ENCODE data around the gene TNFRSF14.
A peak's percentile ranks its signal among the peaks of the same experiment; 100 is the strongest.
"Not testable (repeated sequence)": the region's sequence is repeated elsewhere in the genome, so short reads cannot be mapped to it uniquely, and the experiment has no call there.

The TNFRSF14 gene

GRCh38 chr1:2554621-2555387 lies 1.4 kb upstream of the TNFRSF14 start:
- DNase-seq: peak; percentile 46 to 53

DNA sequence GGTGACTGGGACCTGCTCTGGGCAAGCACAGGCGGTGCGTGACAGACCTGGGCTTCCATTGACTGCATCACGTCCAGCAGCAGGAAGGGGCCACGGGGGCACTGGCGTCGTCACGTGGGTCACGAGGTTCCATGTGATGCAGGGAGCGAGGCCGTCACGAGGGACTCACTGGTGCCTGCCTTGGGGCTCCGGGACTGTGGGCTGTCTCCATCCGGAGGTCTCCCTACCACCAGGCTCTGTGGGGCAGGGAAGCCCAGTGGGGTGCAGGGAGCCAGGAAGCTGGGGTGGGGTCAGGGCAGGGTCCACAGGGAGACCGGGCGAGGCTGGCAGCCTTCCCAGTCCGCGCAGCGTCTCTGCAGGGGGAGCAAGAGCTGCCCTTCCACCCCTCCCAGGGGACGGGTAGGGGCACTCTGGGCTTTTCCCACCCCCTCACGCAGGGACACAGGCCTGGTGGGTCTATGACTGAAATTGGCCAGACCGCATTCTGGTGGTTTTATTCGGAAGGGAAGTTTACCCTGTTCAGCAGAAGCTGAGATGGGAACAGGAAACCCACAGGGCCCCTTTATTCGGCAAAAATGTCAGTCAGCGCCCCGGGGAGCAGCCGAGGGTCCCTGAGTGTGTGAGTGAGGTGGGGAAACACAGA lies 416 bp upstream of the TNFRSF14 start:
- DNase-seq: peak; percentile 63 to 64

GRCh38 chr1:2556678-2557481 lies 709 bp downstream of the TNFRSF14 start:
- DNase-seq: peak; percentile 17 to 31

DNA sequence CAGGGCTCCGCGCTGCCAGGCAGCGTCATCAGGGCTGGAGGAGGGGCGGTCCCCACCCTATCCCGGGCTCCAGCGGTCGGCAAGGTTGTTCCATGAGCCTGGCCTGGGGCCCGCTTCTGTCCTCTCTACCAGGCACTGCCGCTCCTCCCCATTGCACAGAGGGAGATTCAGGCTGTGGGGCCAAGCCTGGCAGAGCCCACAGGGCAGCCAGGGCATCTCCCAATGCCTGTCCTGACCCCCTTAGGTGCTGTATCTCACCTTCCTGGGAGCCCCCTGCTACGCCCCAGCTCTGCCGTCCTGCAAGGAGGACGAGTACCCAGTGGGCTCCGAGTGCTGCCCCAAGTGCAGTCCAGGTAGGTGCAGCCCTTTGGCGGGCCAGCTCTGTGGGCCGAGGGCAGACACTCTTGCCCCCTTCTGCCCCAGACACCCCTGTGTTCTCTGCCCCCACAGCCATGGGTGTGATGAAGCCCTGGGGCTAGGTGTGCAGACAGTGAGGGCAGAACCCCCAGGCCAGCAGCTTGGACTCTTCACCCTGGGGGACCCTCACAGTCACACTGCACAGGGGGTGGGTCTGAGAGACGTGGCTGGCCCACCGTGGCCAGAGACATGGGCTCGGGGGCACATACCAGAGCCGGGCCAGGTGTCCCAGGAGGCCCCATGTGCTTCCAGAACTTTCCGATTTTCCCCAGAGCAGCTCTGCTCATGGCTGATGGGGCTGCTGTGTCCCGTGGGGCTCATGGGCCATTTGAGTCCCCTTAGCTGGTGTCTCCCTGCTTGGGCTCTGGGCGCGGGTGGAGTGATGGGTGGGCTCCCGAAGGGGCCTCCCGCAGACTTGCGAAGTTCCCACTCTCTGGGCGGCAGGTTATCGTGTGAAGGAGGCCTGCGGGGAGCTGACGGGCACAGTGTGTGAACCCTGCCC lies 1.6 kb downstream of the TNFRSF14 start:
- DNase-seq: no peak

DNA sequence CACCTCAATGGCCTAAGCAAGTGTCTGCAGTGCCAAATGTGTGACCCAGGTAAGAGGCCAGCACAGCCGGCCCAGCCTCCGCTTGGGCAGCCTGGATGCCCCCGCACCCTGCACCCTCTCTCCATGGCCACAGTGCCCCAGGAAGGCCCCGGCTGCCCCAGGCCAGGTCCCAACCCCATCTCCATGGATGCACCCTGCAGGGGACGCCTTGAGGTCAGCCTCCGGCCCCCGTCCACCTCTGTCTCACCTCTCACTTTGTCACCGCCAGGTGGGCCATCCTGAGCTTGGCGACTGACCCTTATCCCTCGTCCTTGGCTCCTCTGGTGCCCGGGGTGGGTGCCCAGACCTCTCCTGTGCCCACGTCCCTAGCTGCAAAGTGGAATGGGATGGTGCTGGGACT lies 2.2 kb downstream of the TNFRSF14 start:
- no peak for DNase-seq

DNA sequence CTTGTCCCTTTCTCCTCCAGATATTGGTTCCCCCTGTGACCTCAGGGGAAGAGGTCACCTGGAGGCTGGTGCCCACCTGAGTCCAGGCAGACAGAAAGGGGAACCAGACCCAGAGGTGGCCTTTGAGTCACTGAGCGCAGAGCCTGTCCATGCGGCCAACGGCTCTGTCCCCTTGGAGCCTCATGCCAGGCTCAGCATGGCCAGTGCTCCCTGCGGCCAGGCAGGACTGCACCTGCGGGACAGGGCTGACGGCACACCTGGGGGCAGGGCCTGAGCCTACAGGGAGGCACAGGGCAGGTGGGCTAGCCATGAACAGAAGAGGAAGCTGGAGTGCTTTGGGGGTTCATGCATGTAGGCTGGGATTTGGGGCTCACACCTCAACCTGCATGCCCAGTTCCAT lies 2.7 kb downstream of the TNFRSF14 start:
- no peak for DNase-seq

DNA sequence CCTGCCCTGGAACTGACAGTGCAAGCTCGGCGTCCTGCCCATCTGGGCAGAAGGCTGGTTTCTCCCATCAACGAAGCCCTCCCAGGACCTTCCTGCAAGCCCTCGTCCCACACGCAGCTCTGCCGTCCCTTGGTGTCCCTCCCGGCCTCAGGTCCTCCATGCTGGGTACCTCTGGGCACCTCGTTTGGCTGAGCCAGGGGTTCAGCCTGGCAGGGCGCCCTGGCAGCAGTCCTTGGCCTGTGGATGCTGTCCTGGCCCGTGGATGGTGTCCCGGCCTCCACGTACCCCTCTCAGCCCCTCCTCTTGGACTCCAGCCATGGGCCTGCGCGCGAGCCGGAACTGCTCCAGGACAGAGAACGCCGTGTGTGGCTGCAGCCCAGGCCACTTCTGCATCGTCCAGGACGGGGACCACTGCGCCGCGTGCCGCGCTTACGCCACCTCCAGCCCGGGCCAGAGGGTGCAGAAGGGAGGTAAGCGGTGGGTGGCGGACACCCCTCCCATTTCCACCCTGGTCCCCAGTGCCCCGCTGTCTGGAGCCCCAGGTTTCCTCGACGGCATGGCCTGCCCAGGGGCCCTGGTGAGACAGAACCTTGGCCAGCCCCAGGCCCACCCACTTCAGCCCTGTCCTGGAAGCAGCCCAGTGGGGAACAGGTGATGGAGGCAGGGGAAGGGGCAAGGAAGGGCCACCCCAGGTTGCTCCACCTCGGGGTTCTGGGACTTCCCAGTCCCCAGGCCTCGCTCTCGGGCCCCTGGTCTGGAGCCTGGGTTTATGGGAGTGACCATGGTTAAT lies 3.5 kb downstream of the TNFRSF14 start:
- DNase-seq: no peak

DNA sequence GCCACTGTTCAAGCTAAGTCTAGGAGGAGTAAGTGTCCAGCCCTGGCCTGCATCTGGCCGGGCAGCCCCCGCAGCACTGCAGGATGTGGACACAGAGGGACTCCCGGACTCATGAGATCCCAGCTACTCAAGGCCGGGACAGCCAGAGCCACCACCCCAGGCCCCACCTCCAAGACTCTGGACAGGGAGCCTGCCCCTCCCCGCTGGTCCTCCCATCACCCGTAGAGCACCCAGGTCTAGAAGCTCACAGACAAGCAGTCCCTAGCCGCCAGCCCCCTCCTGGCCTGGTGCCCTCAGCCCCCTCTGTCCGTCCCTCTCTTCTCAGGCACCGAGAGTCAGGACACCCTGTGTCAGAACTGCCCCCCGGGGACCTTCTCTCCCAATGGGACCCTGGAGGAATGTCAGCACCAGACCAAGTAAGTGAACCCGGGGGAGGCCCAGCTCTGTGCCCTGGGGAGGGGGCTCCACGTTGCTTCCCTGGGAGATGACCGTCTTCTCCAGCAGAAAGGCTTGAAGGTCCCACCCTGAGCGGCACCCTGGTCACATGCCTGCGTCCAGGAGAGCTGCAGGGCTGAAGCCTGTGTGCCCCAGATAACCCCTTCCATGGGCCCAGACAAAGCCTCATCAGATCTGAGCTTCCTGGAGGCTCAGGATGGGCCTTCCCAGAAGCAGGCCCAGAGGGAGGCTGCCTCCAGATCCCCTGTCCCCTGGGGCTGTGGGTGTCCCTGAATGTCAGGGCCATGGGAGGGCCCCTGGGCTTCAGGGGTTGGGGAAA lies 4.3 kb downstream of the TNFRSF14 start:
- no peak for DNase-seq

DNA sequence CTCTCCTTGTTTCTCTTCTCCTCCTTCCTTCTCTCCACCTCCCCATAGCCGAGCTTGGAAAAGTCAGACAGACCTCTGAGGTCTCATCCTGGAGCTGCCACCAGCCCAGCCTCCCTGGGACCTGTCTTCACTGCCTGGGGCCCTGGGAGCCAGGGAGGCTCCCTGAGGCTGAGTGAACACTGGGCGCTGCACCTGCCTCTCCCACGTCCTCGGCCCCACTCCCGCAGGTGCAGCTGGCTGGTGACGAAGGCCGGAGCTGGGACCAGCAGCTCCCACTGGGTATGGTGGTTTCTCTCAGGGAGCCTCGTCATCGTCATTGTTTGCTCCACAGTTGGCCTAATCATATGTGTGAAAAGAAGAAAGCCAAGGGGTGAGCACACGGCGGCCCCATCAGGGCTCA lies 5.3 kb downstream of the TNFRSF14 start:
- DNase-seq: no peak

DNA sequence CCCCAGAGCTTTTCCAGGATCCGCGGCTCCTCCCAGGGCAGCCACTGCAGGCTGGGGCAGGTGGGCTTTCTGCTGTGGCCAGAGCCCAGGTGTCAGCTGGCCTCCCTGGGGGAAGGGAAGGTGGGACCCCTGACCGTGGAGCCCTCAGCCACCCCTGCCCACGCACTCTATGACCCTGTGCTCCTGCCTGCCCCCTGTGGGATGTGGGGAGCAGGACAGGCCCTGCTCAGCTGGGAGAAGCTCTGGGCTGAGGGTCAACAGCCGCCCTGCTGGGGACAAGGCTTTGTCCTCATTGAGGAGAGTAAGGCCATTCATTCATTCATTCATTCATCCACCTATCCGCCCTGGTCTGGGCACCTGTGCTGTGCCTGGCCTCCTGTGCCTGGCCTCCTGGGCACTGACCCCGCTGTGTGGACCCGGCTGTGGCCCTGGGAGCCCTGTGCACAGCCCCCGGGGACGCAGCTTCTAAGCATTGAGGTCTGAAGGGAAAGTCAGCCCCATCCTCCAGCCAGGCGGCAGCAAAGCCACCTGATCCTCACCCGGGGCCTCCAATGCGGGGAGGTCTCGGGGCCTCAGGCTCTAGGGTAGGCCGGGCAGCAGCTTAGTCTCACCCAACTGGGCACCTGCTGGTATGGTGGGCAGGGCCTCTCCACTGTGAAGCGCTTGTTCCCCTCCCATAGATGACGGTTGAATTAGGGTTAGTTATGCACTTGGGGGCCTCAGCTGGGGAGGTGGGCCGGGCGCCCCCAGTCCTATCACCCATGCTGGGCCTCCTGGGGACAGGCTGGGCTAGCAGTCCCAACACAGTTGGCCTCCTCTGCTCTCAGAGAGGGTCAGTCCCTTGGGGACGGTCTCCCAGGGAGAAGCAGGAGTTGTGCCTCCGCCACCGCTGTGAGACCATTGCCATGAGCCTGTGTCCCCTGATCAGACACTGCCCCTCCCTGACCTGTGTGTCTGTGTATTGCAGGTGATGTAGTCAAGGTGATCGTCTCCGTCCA lies 6.0 kb downstream of the TNFRSF14 start:
- no peak for DNase-seq

DNA sequence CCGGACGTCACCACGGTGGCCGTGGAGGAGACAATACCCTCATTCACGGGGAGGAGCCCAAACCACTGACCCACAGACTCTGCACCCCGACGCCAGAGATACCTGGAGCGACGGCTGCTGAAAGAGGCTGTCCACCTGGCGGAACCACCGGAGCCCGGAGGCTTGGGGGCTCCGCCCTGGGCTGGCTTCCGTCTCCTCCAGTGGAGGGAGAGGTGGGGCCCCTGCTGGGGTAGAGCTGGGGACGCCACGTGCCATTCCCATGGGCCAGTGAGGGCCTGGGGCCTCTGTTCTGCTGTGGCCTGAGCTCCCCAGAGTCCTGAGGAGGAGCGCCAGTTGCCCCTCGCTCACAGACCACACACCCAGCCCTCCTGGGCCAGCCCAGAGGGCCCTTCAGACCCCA lies 7.0 kb downstream of the TNFRSF14 start:
- DNase-seq: no peak

- no peak for DNase-seq
Observed at GRCh38 chr1:2564006-2564814, 8.0 kb downstream of the TNFRSF14 start.

- no peak for DNase-seq
Observed at GRCh38 chr1:2564815-2565374, 8.7 kb downstream of the TNFRSF14 start.

DNA sequence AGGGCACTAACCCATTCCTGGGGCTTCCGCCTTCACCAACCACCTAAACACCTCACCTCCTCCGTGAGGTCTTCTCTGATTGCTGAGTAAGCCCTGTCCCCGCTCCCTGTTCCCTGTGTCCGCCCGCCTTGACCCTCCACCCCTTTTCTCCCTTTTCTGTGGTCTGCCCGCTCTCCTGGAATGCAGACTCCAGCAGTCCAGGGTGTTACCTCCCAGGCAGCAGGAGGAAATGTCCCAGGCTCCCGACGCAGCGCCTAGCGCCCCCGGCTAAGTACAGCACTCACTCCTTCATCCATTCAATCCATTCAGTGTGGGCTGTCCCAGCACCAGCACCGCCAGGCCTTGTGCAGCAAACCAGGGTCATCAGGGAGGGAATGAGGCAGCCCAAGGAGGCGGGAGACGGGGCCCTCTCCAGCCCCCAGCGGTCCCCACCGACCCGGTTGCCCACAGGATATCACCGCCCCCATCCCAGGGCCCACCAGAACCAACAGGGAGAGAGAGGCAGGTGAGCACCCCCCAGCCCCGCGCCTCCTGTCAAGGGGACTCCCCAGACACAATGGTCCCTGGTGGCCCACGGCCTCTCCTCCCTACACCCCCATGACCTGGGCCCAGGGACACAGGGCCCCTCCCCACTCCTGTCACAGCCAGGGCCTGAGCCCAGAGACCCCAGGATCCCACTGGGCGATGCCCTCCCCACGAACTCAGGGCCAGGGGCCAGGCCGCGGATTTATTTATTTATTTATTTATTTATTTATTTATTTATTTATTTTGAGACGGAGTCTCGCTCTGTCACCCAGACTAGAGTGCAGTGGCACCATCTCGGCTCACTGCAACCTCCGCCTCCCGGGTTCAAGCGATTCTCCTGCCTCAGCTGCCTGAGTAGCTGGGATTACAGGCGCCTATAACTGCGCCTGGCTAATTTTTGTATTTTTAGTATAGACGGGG lies 10.2 kb downstream of the TNFRSF14 start:
- DNase-seq: no peak

DNA sequence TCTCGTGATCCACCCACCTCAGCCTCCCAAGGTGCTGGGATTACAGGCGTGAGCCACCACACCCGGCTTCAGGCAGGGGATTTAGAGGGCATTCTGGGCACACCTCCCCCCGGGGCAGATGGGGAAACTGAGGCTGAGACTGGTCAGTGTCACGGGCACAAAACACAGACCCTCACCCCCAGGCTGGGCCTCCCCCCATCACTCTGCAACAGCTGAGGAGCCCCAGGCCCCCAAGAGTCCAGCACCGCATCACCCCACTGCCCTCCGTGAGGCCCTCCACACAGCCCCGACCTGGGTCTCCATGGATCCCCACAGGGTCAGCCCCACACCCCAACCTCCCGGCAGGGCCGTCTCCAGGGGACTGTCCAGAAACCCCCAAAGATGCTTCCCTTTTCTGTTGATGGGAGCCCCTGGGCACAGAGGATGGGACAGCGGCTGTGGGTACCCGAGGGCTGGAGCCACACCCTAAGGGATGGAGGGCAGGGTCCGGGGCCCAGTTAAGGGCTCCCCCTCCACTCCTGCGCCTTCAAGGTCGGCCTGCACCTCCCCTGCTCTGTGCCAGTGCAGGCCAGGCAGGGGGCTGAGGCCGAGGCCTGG lies 11.0 kb downstream of the TNFRSF14 start:
- DNase-seq: no peak

- not testable (repeated sequence) for DNase-seq
Observed at GRCh38 chr1:2568187-2568816, 12.1 kb downstream of the TNFRSF14 start.

Measured in stimulated activated CD4-positive, alpha-beta T cell treated with anti-CD3 and anti-CD28 coated beads, Interleukin-4, amount 100 ng/mL, for 4 hours (primary cell).